ENCODE results near the gene LRFN2. TPM values are rescaled to one million over a fixed set of nuclear protein-coding genes. Genes with fewer than 3 reads are reported as not detected.

LRFN2 gene
- total and polyA plus RNA-seq, 4 donors: 0.01 to 0.06 TPM; not detected in 2

- Histone ChIP-seq H3K9ac (ENCODE audit: insufficient read depth in 1 of 2, low read length in 2 of 2) (no peak overlapping the region), H3K27me3 (ENCODE audit: control insufficient read depth in 3 of 3, insufficient read depth in 3 of 3, low read length in 2 of 3) (peaks cover 0 to 2% (median 0%) of the 10 kb centered on the region in 3 donors), H3K36me3 (ENCODE audit: control insufficient read depth in 4 of 4, insufficient read depth in 4 of 4, low read length in 4 of 4) (no peaks in the 10 kb centered on the region), H3K4me1 (ENCODE audit: control insufficient read depth in 5 of 5, insufficient read depth in 5 of 5, low read length in 5 of 5) (no peaks in the 10 kb centered on the region), H3K9me3 (ENCODE audit: control insufficient read depth in 4 of 4, insufficient read depth in 3 of 4, low read length in 3 of 4) (peaks cover 0 to 3% (median 0%) of the 10 kb centered on the region in 4 donors), H3K27ac (ENCODE audit: low read depth in 1 of 2, low read length in 1 of 2) (no peak overlapping the region), H3K4me3 (no peak overlapping the region)
- ATAC-seq (ENCODE audit: insufficient read depth, low FRiP score) (no peak), DNase-seq (no peak)
- no peak for TF ChIP-seq CTCF (IDR thresholded peaks at IDR 0.05; ENCODE audit: control extremely low read depth, extremely low read depth)
- 79 to 83% methylated on average over 2 of the region's 2 CpGs for WGBS, 2 donors
These were observed 215.5 kb downstream of the LRFN2 start for GRCh38 chr6:40371621-40372020.

GRCh38 chr6:40371095-40371494, 216.1 kb downstream of the LRFN2 start:
- no peak overlapping the region for H3K9ac ChIP-seq (ENCODE audit: insufficient read depth in 1 of 2, low read length in 2 of 2)
- DNase-seq: no peak

GRCh38 chr6:40369891-40370290, 217.3 kb downstream of the LRFN2 start:
- Histone ChIP-seq H3K36me3 (ENCODE audit: control insufficient read depth in 4 of 4, insufficient read depth in 4 of 4, low read length in 4 of 4) (no peaks in the 10 kb centered on the region), H3K4me1 (ENCODE audit: control insufficient read depth in 5 of 5, insufficient read depth in 5 of 5, low read length in 5 of 5) (no peaks in the 10 kb centered on the region), H3K4me3 (no peak overlapping the region), H3K27me3 (ENCODE audit: control insufficient read depth in 3 of 3, insufficient read depth in 3 of 3, low read length in 2 of 3) (peaks cover 0 to 2% (median 0%) of the 10 kb centered on the region in 3 donors), H3K27ac (ENCODE audit: low read depth in 1 of 2, low read length in 1 of 2) (no peak overlapping the region), H3K9me3 (ENCODE audit: control insufficient read depth in 4 of 4, insufficient read depth in 3 of 4, low read length in 3 of 4) (peaks cover 0 to 3% (median 0%) of the 10 kb centered on the region in 4 donors), H3K9ac (ENCODE audit: insufficient read depth in 1 of 2, low read length in 2 of 2) (no peak overlapping the region)
- TF ChIP-seq CTCF (IDR thresholded peaks at IDR 0.05; ENCODE audit: control extremely low read depth, extremely low read depth): no peak
- 8 to 11% methylated on average over 1 of the region's 1 CpG for WGBS, 2 donors
- no peak for ATAC-seq (ENCODE audit: insufficient read depth, low FRiP score)
- no peak for DNase-seq

More at GRCh38 chr6:40371095-40371494, 216.1 kb downstream of the LRFN2 start:
- no peak for TF ChIP-seq CTCF (IDR thresholded peaks at IDR 0.05; ENCODE audit: control extremely low read depth, extremely low read depth)
- 89 to 93% methylated on average over 1 of the region's 1 CpG for WGBS, 2 donors
- Histone ChIP-seq H3K27me3 (ENCODE audit: control insufficient read depth in 3 of 3, insufficient read depth in 3 of 3, low read length in 2 of 3) (peaks cover 0 to 2% (median 0%) of the 10 kb centered on the region in 3 donors), H3K4me3 (no peak overlapping the region), H3K4me1 (ENCODE audit: control insufficient read depth in 5 of 5, insufficient read depth in 5 of 5, low read length in 5 of 5) (no peaks in the 10 kb centered on the region), H3K27ac (ENCODE audit: low read depth in 1 of 2, low read length in 1 of 2) (no peak overlapping the region), H3K36me3 (ENCODE audit: control insufficient read depth in 4 of 4, insufficient read depth in 4 of 4, low read length in 4 of 4) (no peaks in the 10 kb centered on the region), H3K9me3 (ENCODE audit: control insufficient read depth in 4 of 4, insufficient read depth in 3 of 4, low read length in 3 of 4) (peaks cover 0 to 3% (median 0%) of the 10 kb centered on the region in 4 donors)
- ATAC-seq (ENCODE audit: insufficient read depth, low FRiP score): no peak

- peaks cover 0 to 3% (median 0%) of the 10 kb centered on the region in 4 donors for H3K9me3 ChIP-seq (ENCODE audit: control insufficient read depth in 4 of 4, insufficient read depth in 3 of 4, low read length in 3 of 4)
- no peak for TF ChIP-seq CTCF (IDR thresholded peaks at IDR 0.05; ENCODE audit: control extremely low read depth, extremely low read depth)
- ATAC-seq (ENCODE audit: insufficient read depth, low FRiP score) (no peak), DNase-seq (no peak)
- no peaks in the 10 kb centered on the region for H3K4me1 ChIP-seq (ENCODE audit: control insufficient read depth in 5 of 5, insufficient read depth in 5 of 5, low read length in 5 of 5)
- WGBS, 2 donors: 48 to 54% methylated on average over 2 of the region's 2 CpGs
- H3K27me3 ChIP-seq (ENCODE audit: control insufficient read depth in 3 of 3, insufficient read depth in 3 of 3, low read length in 2 of 3): peaks cover 0 to 2% (median 0%) of the 10 kb centered on the region in 3 donors
- H3K27ac ChIP-seq (ENCODE audit: low read depth in 1 of 2, low read length in 1 of 2): no peak overlapping the region
- no peaks in the 10 kb centered on the region for H3K36me3 ChIP-seq (ENCODE audit: control insufficient read depth in 4 of 4, insufficient read depth in 4 of 4, low read length in 4 of 4)
- no peak overlapping the region for H3K4me3 ChIP-seq
- H3K9ac ChIP-seq (ENCODE audit: insufficient read depth in 1 of 2, low read length in 2 of 2): no peak overlapping the region
These were observed 218.1 kb downstream of the LRFN2 start for GRCh38 chr6:40369042-40369441.

All from lung (tissue), 12 donors.